H9 (cell line): ENCODE measurements around the gene NMU. TPM values are rescaled to one million over a fixed set of nuclear protein-coding genes. Genes with fewer than 3 reads are reported as not detected.

Experiments used
- DNase-seq: peaks from one replicate; pipeline ENCODE4 v3.0.0-alpha.2; 2017
- H2AFZ ChIP-seq: one replicate; pipeline ENCODE4 v1.6.1; 2013; ENCODE audit warnings: mild to moderate bottlenecking, low read length, control low read depth, moderate library complexity
- H2AK5ac ChIP-seq: 2 replicates; pipeline ENCODE4 v1.6.1; 2013; ENCODE audit warnings: low read length, control low read depth, mixed read lengths; ENCODE audit not compliant: insufficient read length
- H2BK120ac ChIP-seq: one replicate; pipeline ENCODE4 v1.6.1; 2013; ENCODE audit warnings: low read depth, mild to moderate bottlenecking, low read length, control low read depth, inconsistent platforms; ENCODE audit not compliant: poor library complexity, severe bottlenecking
- H2BK12ac ChIP-seq: 2 replicates; pipeline ENCODE4 v1.6.1; 2013; ENCODE audit warnings: low read length, control low read depth, mixed read lengths, low read depth; ENCODE audit not compliant: insufficient read length
- H2BK15ac ChIP-seq: 2 replicates; pipeline ENCODE4 v1.6.1; 2013; ENCODE audit warnings: low read depth, low read length, control low read depth
- H2BK20ac ChIP-seq: one replicate; pipeline ENCODE4 v1.6.1; 2013; ENCODE audit warnings: low read depth, mild to moderate bottlenecking, low read length, control low read depth, inconsistent platforms; ENCODE audit not compliant: poor library complexity, severe bottlenecking
- H2BK5ac ChIP-seq: 2 replicates; pipeline ENCODE4 v1.6.1; 2013; ENCODE audit warnings: low read length, control low read depth, mixed read lengths; ENCODE audit not compliant: insufficient read length
- H3K14ac ChIP-seq: 2 replicates; pipeline ENCODE4 v1.6.1; 2013; ENCODE audit warnings: low read length, control low read depth; ENCODE audit not compliant: insufficient read depth
- H3K18ac ChIP-seq: 2 replicates; pipeline ENCODE4 v1.6.1; 2013; ENCODE audit warnings: low read depth, mild to moderate bottlenecking, mixed read lengths, low read length, control low read depth; ENCODE audit not compliant: insufficient read length
- H3K23ac ChIP-seq: 2 replicates; pipeline ENCODE4 v1.6.1; 2013; ENCODE audit warnings: low read length, control low read depth, mixed read lengths, low read depth; ENCODE audit not compliant: insufficient read length
- H3K23me2 ChIP-seq: 2 replicates; pipeline ENCODE4 v1.6.1; 2013; ENCODE audit warnings: low read depth, mild to moderate bottlenecking, mixed read lengths, low read length, control low read depth; ENCODE audit not compliant: insufficient read length, poor library complexity, severe bottlenecking
- H3K27ac ChIP-seq: 2 replicates; pipeline ENCODE4 v1.5.1; 2013; ENCODE audit warnings: low read length, control low read depth, mixed read lengths, low read depth; ENCODE audit not compliant: insufficient read length
- H3K27me3 ChIP-seq: 2 replicates; pipeline ENCODE4 v1.6.1; 2013; ENCODE audit warnings: low read length, control low read depth, inconsistent platforms; ENCODE audit not compliant: insufficient read depth
- H3K4ac ChIP-seq: 2 replicates; pipeline ENCODE4 v1.6.1; 2013; ENCODE audit warnings: low read depth, mild to moderate bottlenecking, control low read depth, inconsistent platforms, low read length, moderate library complexity
- H3K4me1 ChIP-seq: 2 replicates; pipeline ENCODE4 v1.6.1; 2013; ENCODE audit warnings: low read length, control low read depth, inconsistent platforms; ENCODE audit not compliant: insufficient read depth
- H3K4me2 ChIP-seq: 2 replicates; pipeline ENCODE4 v1.6.1; 2013; ENCODE audit warnings: low read length, control low read depth, mixed read lengths; ENCODE audit not compliant: insufficient read length, insufficient read depth
- H3K56ac ChIP-seq: 2 replicates; pipeline ENCODE4 v1.6.1; 2013; ENCODE audit warnings: low read depth, mild to moderate bottlenecking, mixed read lengths, low read length, control low read depth; ENCODE audit not compliant: insufficient read length
- H3K79me1 ChIP-seq: 2 replicates; pipeline ENCODE4 v1.6.1; 2013; ENCODE audit warnings: low read depth, mild to moderate bottlenecking, moderate library complexity, low read length, control low read depth, inconsistent platforms; ENCODE audit not compliant: insufficient read depth, poor library complexity, severe bottlenecking
- H3K79me2 ChIP-seq: 2 replicates; pipeline ENCODE4 v1.6.1; 2013; ENCODE audit warnings: low read length, control low read depth, inconsistent platforms; ENCODE audit not compliant: insufficient read depth
- H3K9ac ChIP-seq: 2 replicates; pipeline ENCODE4 v1.6.1; 2013; ENCODE audit warnings: low read length, control low read depth, mixed read lengths; ENCODE audit not compliant: insufficient read length; ENCODE audit errors: extremely low read depth
- H3K9me3 ChIP-seq: one replicate; pipeline ENCODE4 v1.6.1; 2013; ENCODE audit warnings: low read depth, low read length, inconsistent platforms; ENCODE audit not compliant: control insufficient read depth
- H3T11ph ChIP-seq: one replicate; pipeline ENCODE4 v1.6.1; 2013; ENCODE audit warnings: mild to moderate bottlenecking, low read length, control low read depth, inconsistent platforms
- H4K20me1 ChIP-seq: one replicate; pipeline ENCODE4 v1.6.1; 2013; ENCODE audit not compliant: control insufficient read depth, insufficient read length, insufficient read depth
- H4K5ac ChIP-seq: 2 replicates; pipeline ENCODE4 v1.6.1; 2013; ENCODE audit warnings: low read depth, mild to moderate bottlenecking, mixed read lengths, low read length, control low read depth; ENCODE audit not compliant: insufficient read length
- H4K8ac ChIP-seq: replicated peaks from 2 replicates; pipeline ENCODE4 v1.6.1; 2013; ENCODE audit warnings: low read length, control low read depth, mixed read lengths, low read depth; ENCODE audit not compliant: insufficient read length
- H4K91ac ChIP-seq: 2 replicates; pipeline ENCODE4 v1.6.1; 2013; ENCODE audit warnings: low read depth, mild to moderate bottlenecking, moderate library complexity, mixed read lengths, low read length, control low read depth; ENCODE audit not compliant: insufficient read length
- H3K27ac Mint-ChIP-seq, 3 experiments: 2 replicates in 2 of 3; 3 replicates in 1 of 3; pipeline ENCODE4 v1.8.0; 2020 to 2021; ENCODE audit warnings: mixed read lengths in 3 of 3, mild to moderate bottlenecking in 1 of 3, moderate library complexity in 1 of 3
- H3K27me3 Mint-ChIP-seq: 2 replicates; pipeline ENCODE4 v1.8.0; 2021; ENCODE audit warnings: low read depth, mild to moderate bottlenecking, moderate library complexity, mixed read lengths
- H3K36me3 Mint-ChIP-seq, 3 experiments: 2 replicates in 2 of 3; 3 replicates in 1 of 3; pipeline ENCODE4 v1.8.0; 2020 to 2021; ENCODE audit warnings: low read depth in 3 of 3, mixed read lengths in 3 of 3; ENCODE audit not compliant: insufficient read depth in 1 of 3
- H3K4me1 Mint-ChIP-seq, 2 experiments: 2 replicates each; pipeline ENCODE4 v1.8.0; 2020; ENCODE audit warnings: mixed read lengths in 2 of 2
- H3K4me3 Mint-ChIP-seq, 2 experiments: 2 replicates in 1 of 2; 3 replicates in 1 of 2; pipeline ENCODE4 v1.8.0; 2020 to 2021; ENCODE audit warnings: mild to moderate bottlenecking in 2 of 2, mixed read lengths in 2 of 2, moderate library complexity in 1 of 2
- H3K9me3 Mint-ChIP-seq, 2 experiments: 2 replicates in 1 of 2; 3 replicates in 1 of 2; pipeline ENCODE4 v1.8.0; 2020; ENCODE audit warnings: mild to moderate bottlenecking in 2 of 2, mixed read lengths in 2 of 2, moderate library complexity in 1 of 2
- CTCF ChIP-seq: fragments of 200-600 bp; sonication (generic); conservative IDR thresholded peaks from 3 replicates; pipeline ENCODE4 v1.8.0; 2021; ENCODE audit warnings: antibody characterized with exemption, mild to moderate bottlenecking
- WGBS: extraction: QIAGEN DNeasy Blood & Tissue Kit; methylation state at CpG from one replicate; pipeline ENCODE4 v1.1.7; 2013; ENCODE audit warnings: missing lambda C conversion rate, low lambda C conversion rate, mixed read lengths; ENCODE audit not compliant: insufficient read length; ENCODE audit errors: extremely low coverage; 5-methylcytosine and 5-hydroxymethylcytosine counted together
- total RNA-seq: library from RNA; stranded (reverse); gene quantifications from 2 replicates; pipeline ENCODE4 v1.2.1, GENCODE V29; 2021

Gene NMU
- total RNA-seq, 1 experiment from 2014 or later = 12.9 TPM

GRCh38 chr4:55547466-55547770 lies 88.7 kb downstream of the NMU start:
- H3K4me3 Mint-ChIP-seq = peak overlapping the region; percentile 92 to 94
- H4K5ac ChIP-seq = no peak overlapping the region
- no peaks in the 10 kb centered on the region for H4K20me1 ChIP-seq

More at GRCh38 chr4:55547466-55547770, 88.7 kb downstream of the NMU start:
- TF ChIP-seq CTCF = no peak
- peak overlapping the region; percentile 60; the same call in 1 of the 2 replicates for H3K14ac ChIP-seq
- H2BK15ac ChIP-seq = no peak overlapping the region
- peaks cover 6% of the 10 kb centered on the region for H3K23me2 ChIP-seq
- Mint-ChIP-seq H3K9me3 (no peaks in the 10 kb centered on the region), H3K36me3 (no peaks in the 10 kb centered on the region; a peak in 1 of 7 replicates), H3K27me3 (no peaks in the 10 kb centered on the region), H3K27ac (peak overlapping the region; percentile 91 to 98 (median 94)), H3K4me1 (peaks cover 37 to 42% of the 10 kb centered on the region in 2 experiments)
- H3K56ac ChIP-seq = no peak overlapping the region
- no peak overlapping the region for H2BK5ac ChIP-seq
- no peak overlapping the region for H4K91ac ChIP-seq
- no CpG with 5 or more reads among the region's 10 CpGs for WGBS
- H3K79me1 ChIP-seq = no peaks in the 10 kb centered on the region
- H3K23ac ChIP-seq = no peak overlapping the region
- H2AK5ac ChIP-seq = no peak overlapping the region
- H2BK12ac ChIP-seq = no peak overlapping the region
- H4K8ac ChIP-seq = no peak overlapping the region
- no peak overlapping the region for H2AFZ ChIP-seq
- H2BK20ac ChIP-seq = no peak overlapping the region
- peak overlapping the region; percentile 36 for H3K9ac ChIP-seq
- no peaks in the 10 kb centered on the region for H3K9me3 ChIP-seq
- peaks cover 9% of the 10 kb centered on the region; the same call in 1 of the 2 replicates for H3K79me2 ChIP-seq
- H3K4ac ChIP-seq = no peak overlapping the region
- no peak for DNase-seq
- H2BK120ac ChIP-seq = no peak overlapping the region
- no peak overlapping the region for H3T11ph ChIP-seq
- no peaks in the 10 kb centered on the region for H3K27me3 ChIP-seq
- no peak overlapping the region for H3K27ac ChIP-seq
- peak overlapping the region; percentile 69 for H3K4me2 ChIP-seq
- peak overlapping the region; percentile 18 for H3K18ac ChIP-seq
- peaks cover 8% of the 10 kb centered on the region; the same call in 1 of the 2 replicates for H3K4me1 ChIP-seq
